ENCODE data around the gene GAR1. TPM values are rescaled to one million over a fixed set of nuclear protein-coding genes. Genes with fewer than 3 reads are reported as not detected.
"Not testable (repeated sequence)": the region's sequence is repeated elsewhere in the genome, so short reads cannot be mapped to it uniquely, and the experiment has no call there.

The GAR1 gene
- 1 to 10 TPM; 2.6 to 4.9 TPM for total RNA-seq

DNA sequence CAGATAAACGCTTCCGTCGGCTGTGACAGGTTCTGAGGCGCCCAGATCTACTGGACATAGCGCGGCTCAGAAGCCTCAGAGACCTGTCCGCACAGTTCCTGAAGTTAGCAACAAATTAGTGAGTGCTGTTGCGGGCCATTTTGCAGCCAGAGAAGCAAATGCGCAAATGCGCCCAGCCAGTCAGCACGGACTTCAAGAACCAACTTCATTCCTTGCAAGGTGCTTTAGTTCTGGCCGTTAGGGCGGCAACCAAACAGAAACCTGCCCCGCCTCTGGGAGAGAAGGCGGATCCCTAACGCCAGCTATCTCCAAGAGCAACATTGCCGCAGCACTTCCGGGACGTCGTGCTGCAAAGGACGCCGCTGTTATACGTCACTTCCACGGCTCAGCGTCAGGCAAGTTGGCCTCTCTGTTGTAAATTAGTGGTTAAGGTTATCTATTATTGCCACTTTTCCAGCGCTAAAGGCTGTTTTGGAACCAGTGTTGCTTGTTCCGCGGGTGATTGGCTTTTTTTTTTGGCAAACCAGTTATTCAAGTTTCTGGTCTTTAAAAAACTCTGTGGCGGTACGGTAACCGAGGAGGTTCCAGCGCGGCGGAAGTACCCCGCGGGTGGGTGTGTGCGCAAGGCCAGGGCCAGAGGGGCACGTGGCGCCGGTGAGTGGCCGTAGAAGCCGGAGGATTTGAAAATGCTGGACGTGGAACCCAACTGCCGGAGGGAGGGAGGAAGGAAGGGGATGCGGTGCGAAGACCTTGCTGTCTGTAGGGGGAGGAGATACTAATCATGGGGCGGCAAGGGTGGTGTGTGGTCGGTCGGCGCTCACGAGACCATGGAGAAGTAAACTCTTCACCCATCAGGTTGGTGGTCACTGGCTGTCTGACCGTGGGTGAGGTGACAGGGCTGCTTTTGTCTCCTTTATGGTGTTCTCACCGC is at the start of gene GAR1:
TSS of gene GAR1 (plus strand) at position 612 of the 931 bp plus-strand sequence. CDS start 403 bp downstream, outside the sequence.
- TF ChIP-seq CTCF (IDR thresholded peaks at IDR 0.05): peak in 3 of 7 experiments; percentile 6 to 15 (median 13)
- peak; percentile 61 to 90 (median 90) for TF ChIP-seq POLR2A (IDR thresholded peaks at IDR 0.05)
- WGBS, 2 donors: 0 to 1% methylated on average over 47 to 53 of the region's 53 CpGs
- Histone ChIP-seq H3K4me1 (peaks cover 24% of the 10 kb centered on the region), H3K4me3 (peak within 1 kb of the TSS; percentile 60 to 62), H3K36me3 (replicated peaks in 1 of 2; ENCODE audit: insufficient read depth in 1 of 2, low read depth in 2 of 2) (no peaks in the 10 kb centered on the region), H3K27ac (peak within 1 kb of the TSS; percentile 54 to 97 (median 82)), H3K27me3 (no peaks in the 10 kb centered on the region), H3K9me3 (no peaks in the 10 kb centered on the region)
- DNase-seq (peak; percentile 91 to 96 (median 94)), ATAC-seq (peak; percentile 99)
- intact Hi-C loops (cut with DNase I): no loop called here

GRCh38 chr4:109782092-109782491 is 33.5 kb upstream of the GAR1 start:
- H3K4me3 ChIP-seq; H3K36me3 ChIP-seq (replicated peaks in 1 of 2; ENCODE audit: insufficient read depth in 1 of 2, low read depth in 2 of 2); H3K27me3 ChIP-seq; intact Hi-C loops (cut with DNase I); DNase-seq; H3K4me1 ChIP-seq; H3K27ac ChIP-seq; H3K9me3 ChIP-seq; ATAC-seq: not testable (repeated sequence)
- 85 to 95% methylated on average over 2 of the region's 2 CpGs for WGBS, 2 donors

DNA sequence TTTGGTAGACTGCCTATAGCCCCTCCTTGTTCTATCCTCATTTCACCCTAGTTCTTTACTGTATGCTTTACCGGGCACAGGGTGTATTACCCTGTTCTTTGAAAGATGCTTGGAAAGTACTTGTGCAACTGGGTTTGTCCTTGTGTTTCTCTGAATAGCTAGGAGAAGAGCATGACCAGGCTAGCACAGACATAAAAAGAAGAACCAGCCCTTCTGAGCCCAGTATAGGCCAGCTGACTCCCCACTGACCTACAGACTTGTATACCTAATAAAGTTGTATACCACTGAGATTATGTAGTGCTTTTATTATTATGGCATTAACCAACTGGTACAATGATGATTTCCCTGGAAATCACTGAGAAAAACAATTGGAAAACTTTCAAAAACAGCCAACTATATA is 28.7 kb upstream of the GAR1 start:
- Histone ChIP-seq H3K9me3 (no peaks in the 10 kb centered on the region), H3K27ac (no peak overlapping the region), H3K4me1 (no peaks in the 10 kb centered on the region), H3K4me3 (no peak overlapping the region), H3K27me3 (no peaks in the 10 kb centered on the region), H3K36me3 (replicated peaks in 1 of 2; ENCODE audit: insufficient read depth in 1 of 2, low read depth in 2 of 2) (no peaks in the 10 kb centered on the region)
- ATAC-seq (no peak), DNase-seq (no peak)
- 90 to 100% methylated on average over 1 of the region's 1 CpG for WGBS, 2 donors
- intact Hi-C loops (cut with DNase I): no loop called here
- TF ChIP-seq POLR2A (IDR thresholded peaks at IDR 0.05): no peak
- TF ChIP-seq CTCF (IDR thresholded peaks at IDR 0.05): no peak

- no peak overlapping the region for H3K27ac ChIP-seq
- H3K27me3 ChIP-seq: no peaks in the 10 kb centered on the region
- no peaks in the 10 kb centered on the region for H3K36me3 ChIP-seq (replicated peaks in 1 of 2; ENCODE audit: insufficient read depth in 1 of 2, low read depth in 2 of 2)
- H3K9me3 ChIP-seq: no peaks in the 10 kb centered on the region
- intact Hi-C loops (cut with DNase I): no loop called here
- TF ChIP-seq CTCF (IDR thresholded peaks at IDR 0.05) (no peak), POLR2A (IDR thresholded peaks at IDR 0.05) (no peak)
- no peak overlapping the region for H3K4me3 ChIP-seq
- DNase-seq (no peak), ATAC-seq (no peak)
- no peaks in the 10 kb centered on the region for H3K4me1 ChIP-seq
- 85 to 89% methylated on average over 1 of the region's 1 CpG for WGBS, 2 donors
These were observed 27.8 kb upstream of the GAR1 start for GRCh38 chr4:109787807-109788206.

GRCh38 chr4:109795059-109795458 is 20.5 kb upstream of the GAR1 start:
- Histone ChIP-seq H3K9me3 (no peaks in the 10 kb centered on the region), H3K36me3 (replicated peaks in 1 of 2; ENCODE audit: insufficient read depth in 1 of 2, low read depth in 2 of 2) (no peaks in the 10 kb centered on the region), H3K27ac (no peak overlapping the region), H3K27me3 (no peaks in the 10 kb centered on the region), H3K4me3 (no peak overlapping the region), H3K4me1 (no peaks in the 10 kb centered on the region)
- ATAC-seq (no peak), DNase-seq (no peak)
- WGBS, 2 donors: 91 to 93% methylated on average over 6 of the region's 6 CpGs
- intact Hi-C loops (cut with DNase I): no loop called here
- TF ChIP-seq POLR2A (IDR thresholded peaks at IDR 0.05): no peak
- no peak for TF ChIP-seq CTCF (IDR thresholded peaks at IDR 0.05)
